ENCODE data around the gene GRIN2C.

GRIN2C gene

GRCh38 chr17:74868908-74869255 lies 9.2 kb upstream of the GRIN2C start:
- H3K4me3 ChIP-seq (ENCODE audit: low read depth, low read length), result no peak overlapping the region
- no peak for TF ChIP-seq CTCF (IDR thresholded peaks at IDR 0.05; ENCODE audit: low read depth, low read length)
- in situ Hi-C loops (cut with HindIII; ENCODE audit: low sequenced_read_pairs), result no loop called here

GRCh38 chr17:74868251-74868907 lies 8.7 kb upstream of the GRIN2C start:
- DNase-seq (ENCODE audit: low read depth, low spot score), result no peak
- in situ Hi-C loops (cut with HindIII; ENCODE audit: low sequenced_read_pairs), result no loop called here
- H3K4me3 ChIP-seq (ENCODE audit: low read depth, low read length), result no peak overlapping the region
- no peak for TF ChIP-seq CTCF (IDR thresholded peaks at IDR 0.05; ENCODE audit: low read depth, low read length)

More at GRCh38 chr17:74868908-74869255, 9.2 kb upstream of the GRIN2C start:
- DNase-seq (ENCODE audit: low read depth, low spot score), result no peak

GRCh38 chr17:74866198-74866835 lies 6.6 kb upstream of the GRIN2C start:
- H3K4me3 ChIP-seq (ENCODE audit: low read depth, low read length), result no peak overlapping the region
- TF ChIP-seq CTCF (IDR thresholded peaks at IDR 0.05; ENCODE audit: low read depth, low read length), result no peak
- in situ Hi-C loops (cut with HindIII; ENCODE audit: low sequenced_read_pairs), result no loop called here
- no peak for DNase-seq (ENCODE audit: low read depth, low spot score)

- in situ Hi-C loops (cut with HindIII; ENCODE audit: low sequenced_read_pairs), result no loop called here
- TF ChIP-seq CTCF (IDR thresholded peaks at IDR 0.05; ENCODE audit: low read depth, low read length), result no peak
- no peak overlapping the region for H3K4me3 ChIP-seq (ENCODE audit: low read depth, low read length)
- DNase-seq (ENCODE audit: low read depth, low spot score), result no peak
Observed at GRCh38 chr17:74865504-74866197, 6.0 kb upstream of the GRIN2C start.

- in situ Hi-C loops (cut with HindIII; ENCODE audit: low sequenced_read_pairs), result no loop called here
- no peak overlapping the region for H3K4me3 ChIP-seq (ENCODE audit: low read depth, low read length)
- peak; percentile 53 for DNase-seq (ENCODE audit: low read depth, low spot score)
- TF ChIP-seq CTCF (IDR thresholded peaks at IDR 0.05; ENCODE audit: low read depth, low read length), result peak; percentile 98
Observed at GRCh38 chr17:74864866-74865395, 5.2 kb upstream of the GRIN2C start.

- no peak overlapping the region for H3K4me3 ChIP-seq (ENCODE audit: low read depth, low read length)
- no peak for TF ChIP-seq CTCF (IDR thresholded peaks at IDR 0.05; ENCODE audit: low read depth, low read length)
- in situ Hi-C loops (cut with HindIII; ENCODE audit: low sequenced_read_pairs), result no loop called here
- no peak for DNase-seq (ENCODE audit: low read depth, low spot score)
Observed at GRCh38 chr17:74864297-74864865, 4.7 kb upstream of the GRIN2C start.

All from astrocyte of the spinal cord (primary cell).